ENCODE data around the gene CRYGS.

The CRYGS gene

DNA sequence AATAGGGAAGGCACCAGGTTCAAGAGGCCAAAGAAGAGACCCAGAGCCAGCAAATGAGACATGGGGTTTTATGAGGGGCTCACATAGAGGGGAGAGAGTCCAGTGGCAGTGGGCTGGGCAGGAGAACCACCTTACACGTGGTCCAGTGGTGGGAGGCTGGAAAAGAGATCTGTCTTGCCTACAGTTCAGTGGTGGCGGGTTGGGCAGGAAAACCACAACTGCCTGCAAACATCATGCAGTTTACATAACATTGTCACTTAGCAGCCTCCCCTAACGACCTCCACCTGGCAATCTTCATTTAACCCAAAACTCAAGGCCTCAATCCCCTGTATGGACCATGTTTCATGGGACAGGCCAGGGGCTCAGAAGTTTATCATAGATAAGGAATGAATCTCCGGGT, 29.1 kb downstream of the CRYGS start (continued):
- no peak for TF ChIP-seq PRDM2 (tag by site-specific recombination; IDR thresholded peaks at IDR 0.05; ENCODE audit: borderline replicate concordance)
- TF ChIP-seq ZNF610 (tag by site-specific recombination; IDR thresholded peaks at IDR 0.05; ENCODE audit: borderline replicate concordance) = no peak

DNA sequence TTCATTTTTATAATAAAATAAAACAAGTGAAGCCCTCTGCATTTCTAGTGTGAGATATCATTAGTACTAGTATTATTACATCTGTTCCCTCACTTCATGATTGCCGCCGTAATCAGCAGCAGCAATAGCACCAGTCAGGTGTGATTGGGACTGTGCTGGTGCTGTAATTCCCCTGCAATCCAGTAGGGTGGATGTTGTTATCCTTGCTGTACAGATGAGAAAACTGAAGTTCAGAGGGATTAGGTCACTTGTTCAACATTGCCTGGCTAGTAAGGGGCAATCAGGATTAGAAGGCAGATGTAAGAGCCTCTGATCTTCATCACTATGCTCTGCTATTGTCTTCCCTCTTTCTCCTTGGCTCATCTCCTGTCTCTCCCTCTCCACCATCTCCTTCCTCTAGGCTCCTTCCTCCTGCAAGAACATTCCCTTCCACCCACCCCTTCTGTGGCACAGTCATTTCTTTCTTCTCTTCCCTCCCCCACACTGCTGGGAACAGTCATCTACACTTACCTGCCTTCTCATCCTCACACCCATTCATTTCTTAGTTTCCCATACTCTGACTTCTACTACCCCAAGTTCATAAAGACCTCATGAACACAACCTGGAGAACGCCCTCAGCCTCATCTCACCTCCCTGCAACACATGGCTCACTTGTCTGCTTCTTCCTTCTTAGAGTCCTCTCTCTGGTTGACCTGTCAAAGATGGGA, 29.7 kb downstream of the CRYGS start:
- H3K4me1 ChIP-seq (ENCODE audit: control insufficient read depth, insufficient read depth, low read length) = no peaks in the 10 kb centered on the region
- TF ChIP-seq ZNF10 (tag by site-specific recombination; IDR thresholded peaks at IDR 0.05) = no peak
- TF ChIP-seq ZNF664 (tag by site-specific recombination; IDR thresholded peaks at IDR 0.05) = no peak
- no peak for TF ChIP-seq ZNF302 (tag by site-specific recombination; IDR thresholded peaks at IDR 0.05; ENCODE audit: low read depth)
- TF ChIP-seq ZNF366 (tag by site-specific recombination; conservative IDR thresholded peaks at IDR 0.05) = 0 out of 2 replicates have a peak, but pooled peaks have one; percentile 23
- no peak for TF ChIP-seq ZNF596 (tag by site-specific recombination; IDR thresholded peaks at IDR 0.05)
- TF ChIP-seq ZNF585B (tag by site-specific recombination; IDR thresholded peaks at IDR 0.05) = no peak
- TF ChIP-seq ZNF792 (tag by site-specific recombination; IDR thresholded peaks at IDR 0.05) = no peak
- no peak for TF ChIP-seq BCL11A (tag by site-specific recombination; IDR thresholded peaks at IDR 0.05; ENCODE audit: low read depth)
- TF ChIP-seq ZNF660 (tag by site-specific recombination; IDR thresholded peaks at IDR 0.05) = peak; percentile 88
- TF ChIP-seq ZNF133 (tag by site-specific recombination; IDR thresholded peaks at IDR 0.05) = no peak
- peak; percentile 80 for TF ChIP-seq EGR2 (tag by site-specific recombination; IDR thresholded peaks at IDR 0.05; ENCODE audit: low read depth)
- TF ChIP-seq BCL11B (tag by site-specific recombination; IDR thresholded peaks at IDR 0.05; ENCODE audit: low read depth) = no peak
- no peak for TF ChIP-seq ZNF555 (tag by site-specific recombination; conservative IDR thresholded peaks at IDR 0.05)
- no peak for TF ChIP-seq SP7 (tag by site-specific recombination; IDR thresholded peaks at IDR 0.05)
- no peak for TF ChIP-seq FEZF1 (tag by site-specific recombination; IDR thresholded peaks at IDR 0.05)
- TF ChIP-seq ZNF214 (tag by site-specific recombination; IDR thresholded peaks at IDR 0.05; ENCODE audit: borderline replicate concordance) = no peak
- no peak for TF ChIP-seq ZNF658 (tag by site-specific recombination; IDR thresholded peaks at IDR 0.05)
- TF ChIP-seq ZFHX2 (tag by site-specific recombination; conservative IDR thresholded peaks at IDR 0.05) = peak; percentile 77
- H3K9me3 ChIP-seq (ENCODE audit: control insufficient read depth, insufficient read depth, low read depth, low read length) = no peaks in the 10 kb centered on the region
- H3K4me3 ChIP-seq (ENCODE audit: low read depth, low read length) = no peak overlapping the region
- ChIA-PET CTCF (no interaction called here), POLR2A (no interaction called here)
- H3K27ac ChIP-seq (ENCODE audit: extremely low read depth, low read depth, low read length) = no peak overlapping the region
- H3K36me3 ChIP-seq (ENCODE audit: control insufficient read depth in 2 of 2, insufficient read depth in 1 of 2, low read length in 2 of 2) = no peaks in the 10 kb centered on the region
